Nephron (organoid): ENCODE measurements around the gene RBM42.

Experiments used
- H3K27ac Mint-ChIP-seq, 3 experiments: 2 replicates each; pipeline ENCODE4 v1.8.0; 2020; ENCODE audit warnings: mixed read lengths in 3 of 3, mild to moderate bottlenecking in 2 of 3, moderate library complexity in 1 of 3
- H3K27me3 Mint-ChIP-seq: 2 replicates; pipeline ENCODE4 v1.8.0; 2021; ENCODE audit warnings: low read depth, mild to moderate bottlenecking, moderate library complexity, mixed read lengths
- H3K36me3 Mint-ChIP-seq: 2 replicates; pipeline ENCODE4 v1.8.0; 2020; ENCODE audit warnings: low read depth, mixed read lengths
- H3K4me1 Mint-ChIP-seq: 2 replicates; pipeline ENCODE4 v1.8.0; 2020; ENCODE audit warnings: mixed read lengths
- H3K4me3 Mint-ChIP-seq, 3 experiments: 2 replicates each; pipeline ENCODE4 v1.8.0; 2020; ENCODE audit warnings: mild to moderate bottlenecking in 3 of 3, mixed read lengths in 3 of 3, moderate library complexity in 2 of 3
- H3K9me3 Mint-ChIP-seq: 2 replicates; pipeline ENCODE4 v1.8.0; 2020; ENCODE audit warnings: mixed read lengths
- CTCF ChIP-seq, 3 experiments: fragments of 200-600 bp; sonication (generic); IDR thresholded peaks; one replicate each; pipeline ENCODE4 v1.5.0; 2021; ENCODE audit warnings: antibody characterized with exemption in 3 of 3; ENCODE audit not compliant: unreplicated experiment in 3 of 3

The RBM42 gene

GRCh38 chr19:35615036-35615435 is 13.8 kb upstream of the RBM42 start:
- Mint-ChIP-seq H3K27ac (no peak overlapping the region), H3K4me1 (peaks cover 5% of the 10 kb centered on the region), H3K4me3 (peak overlapping the region; percentile 25 to 43 (median 37)), H3K27me3 (no peaks in the 10 kb centered on the region), H3K9me3 (no peaks in the 10 kb centered on the region), H3K36me3 (peaks cover 5% of the 10 kb centered on the region)
- no peak for TF ChIP-seq CTCF (IDR thresholded peaks at IDR 0.05; ENCODE audit: unreplicated experiment in 3 of 3)

DNA sequence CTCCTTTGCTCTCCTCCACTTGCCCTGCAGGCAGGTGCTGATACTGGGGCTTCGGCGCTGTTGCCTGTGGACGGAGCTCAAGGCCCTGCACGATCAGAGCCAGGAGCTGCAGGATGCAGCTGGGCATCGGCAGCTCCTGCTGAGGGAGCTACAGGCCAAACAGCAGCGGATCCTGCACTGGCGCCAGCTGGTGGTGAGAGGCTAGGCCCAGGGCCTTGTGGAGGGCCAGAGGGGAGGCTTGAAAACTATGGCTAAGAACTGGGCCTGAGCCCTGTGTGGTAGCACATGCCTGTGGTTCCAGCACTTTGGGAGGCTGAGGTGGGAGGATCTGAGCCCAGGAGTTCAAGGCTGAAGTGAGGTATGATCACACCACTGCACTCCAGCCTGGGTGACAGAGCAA is 10.0 kb upstream of the RBM42 start:
- peaks cover 9% of the 10 kb centered on the region for H3K36me3 Mint-ChIP-seq
- TF ChIP-seq CTCF (IDR thresholded peaks at IDR 0.05; ENCODE audit: unreplicated experiment in 3 of 3) = no peak
- no peaks in the 10 kb centered on the region for H3K4me1 Mint-ChIP-seq
- no peak overlapping the region for H3K27ac Mint-ChIP-seq
- H3K9me3 Mint-ChIP-seq = no peaks in the 10 kb centered on the region
- peak overlapping the region in 1 of 3 experiments; percentile 32 for H3K4me3 Mint-ChIP-seq
- no peaks in the 10 kb centered on the region for H3K27me3 Mint-ChIP-seq

DNA sequence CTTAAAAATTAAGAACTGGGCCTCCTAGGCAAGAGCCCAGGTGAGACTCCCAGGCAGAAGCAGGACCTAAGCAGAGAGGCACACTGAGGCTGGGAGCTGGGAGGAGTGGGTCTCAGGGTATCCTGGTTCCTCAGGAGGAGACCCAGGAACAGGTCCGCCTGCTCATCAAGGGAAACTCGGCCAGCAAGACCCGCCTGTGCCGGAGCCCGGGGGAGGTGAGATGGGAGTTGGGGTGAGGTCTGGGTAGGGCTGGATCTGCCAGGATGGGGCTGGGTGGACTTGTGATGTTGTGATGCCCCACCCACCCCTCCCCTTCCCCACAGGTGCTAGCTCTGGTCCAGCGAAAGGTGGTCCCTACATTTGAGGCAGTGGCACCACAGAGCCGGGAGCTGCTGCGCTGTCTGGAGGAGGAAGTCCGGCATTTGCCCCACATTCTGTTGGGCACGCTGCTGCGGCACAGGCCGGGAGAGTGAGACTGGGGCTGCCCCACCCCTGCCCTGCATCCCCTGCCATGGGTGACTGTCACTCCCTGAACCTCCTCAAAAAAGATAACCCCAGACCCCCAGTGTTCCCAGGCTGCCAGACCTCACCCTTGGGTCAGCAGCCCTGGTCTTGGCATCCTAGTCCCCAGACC is 9.4 kb upstream of the RBM42 start:
- no peaks in the 10 kb centered on the region for H3K27me3 Mint-ChIP-seq
- no peaks in the 10 kb centered on the region for H3K9me3 Mint-ChIP-seq
- H3K36me3 Mint-ChIP-seq = peaks cover 9% of the 10 kb centered on the region
- H3K27ac Mint-ChIP-seq = no peak overlapping the region
- H3K4me3 Mint-ChIP-seq = no peak overlapping the region
- no peak for TF ChIP-seq CTCF (IDR thresholded peaks at IDR 0.05; ENCODE audit: unreplicated experiment in 3 of 3)
- no peaks in the 10 kb centered on the region for H3K4me1 Mint-ChIP-seq

DNA sequence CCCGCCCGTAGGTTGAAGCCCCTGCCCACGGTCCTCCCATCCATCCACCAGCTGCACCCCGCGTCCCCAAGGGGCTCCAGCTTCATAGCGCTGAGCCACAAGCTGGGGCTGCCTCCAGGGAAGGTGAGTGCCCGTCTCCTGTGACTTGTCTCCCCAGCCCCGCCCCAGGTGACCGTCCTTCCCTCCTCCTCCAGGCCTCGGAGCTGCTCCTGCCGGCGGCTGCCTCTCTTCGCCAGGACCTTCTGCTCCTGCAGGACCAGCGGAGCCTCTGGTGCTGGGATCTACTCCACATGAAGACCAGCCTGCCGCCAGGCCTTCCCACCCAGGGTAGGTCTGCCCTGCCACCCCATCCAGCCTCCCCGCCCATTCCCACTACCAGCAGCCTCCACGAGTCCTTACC is 8.8 kb upstream of the RBM42 start:
- Mint-ChIP-seq H3K27ac (no peak overlapping the region), H3K9me3 (no peaks in the 10 kb centered on the region)

DNA sequence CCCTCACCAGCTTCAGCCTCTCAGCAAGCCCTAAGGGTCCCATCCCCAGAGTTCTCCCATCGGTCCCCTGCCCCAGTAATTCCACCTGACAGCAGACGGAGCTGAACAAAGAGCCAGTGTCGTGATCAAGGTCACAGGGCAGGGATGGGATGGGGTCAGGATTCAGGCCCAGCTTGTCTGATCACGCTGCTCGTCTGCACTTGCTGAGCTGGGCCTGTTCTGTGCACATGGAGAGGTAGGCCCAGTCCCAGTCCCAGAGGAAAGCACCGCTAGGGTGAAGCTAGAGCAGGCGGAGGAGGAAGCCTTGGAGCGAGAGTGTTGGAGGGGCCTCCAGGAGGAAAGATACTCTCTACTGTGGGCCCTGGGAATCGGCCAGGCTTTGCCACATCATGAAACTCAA is 7.1 kb upstream of the RBM42 start:
- no peaks in the 10 kb centered on the region for H3K9me3 Mint-ChIP-seq
- H3K27me3 Mint-ChIP-seq = no peaks in the 10 kb centered on the region
- H3K4me3 Mint-ChIP-seq = no peak overlapping the region
- TF ChIP-seq CTCF (IDR thresholded peaks at IDR 0.05; ENCODE audit: unreplicated experiment in 3 of 3) = no peak
- no peaks in the 10 kb centered on the region for H3K4me1 Mint-ChIP-seq
- no peak overlapping the region for H3K27ac Mint-ChIP-seq
- peaks cover 3% of the 10 kb centered on the region for H3K36me3 Mint-ChIP-seq

More for the DNA sequence above, 8.8 kb upstream of the RBM42 start:
- Mint-ChIP-seq H3K4me3 (no peak overlapping the region), H3K4me1 (no peaks in the 10 kb centered on the region), H3K36me3 (peaks cover 9% of the 10 kb centered on the region), H3K27me3 (no peaks in the 10 kb centered on the region)
- TF ChIP-seq CTCF (IDR thresholded peaks at IDR 0.05; ENCODE audit: unreplicated experiment in 3 of 3) = no peak

DNA sequence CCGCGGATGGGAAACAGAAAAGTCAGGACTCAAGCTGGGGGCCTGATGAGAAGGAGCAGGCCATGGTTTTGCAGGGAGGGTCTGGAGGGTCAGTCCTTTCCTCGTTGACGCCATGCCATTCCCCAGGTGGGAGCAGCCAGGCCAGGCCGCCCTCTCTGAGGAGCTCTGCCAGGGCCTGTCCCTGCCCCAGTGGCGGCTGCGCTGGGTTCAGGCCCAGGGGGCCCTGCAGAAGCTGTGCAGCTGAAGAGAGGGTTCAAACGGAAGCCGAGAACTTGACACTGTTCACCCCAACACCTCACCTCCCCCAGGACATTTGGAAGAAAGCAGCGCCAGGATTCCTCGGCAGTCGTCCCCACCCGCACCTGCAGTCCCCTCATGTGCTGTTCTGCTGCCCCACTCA is 6.1 kb upstream of the RBM42 start:
- Mint-ChIP-seq H3K27me3 (no peaks in the 10 kb centered on the region), H3K27ac (no peak overlapping the region), H3K4me3 (no peak overlapping the region), H3K4me1 (no peaks in the 10 kb centered on the region), H3K9me3 (no peaks in the 10 kb centered on the region), H3K36me3 (peaks cover 3% of the 10 kb centered on the region)
- no peak for TF ChIP-seq CTCF (IDR thresholded peaks at IDR 0.05; ENCODE audit: unreplicated experiment in 3 of 3)
